Activated naive CD8-positive, alpha-beta T cell treated with anti-CD3 and anti-CD28 coated beads, Interleukin-2, amount 10 ng/mL, durations not matched to agents 7 days and 5 days (primary cell): Measurements from ENCODE around the gene CLSTN2. TPM values are rescaled to one million over a fixed set of nuclear protein-coding genes. Genes with fewer than 3 reads are reported as not detected.

Source experiments
- ATAC-seq: fragments of 150-1000 bp; cut with Tn5 transposase; one replicate; pipeline ENCODE4 v1.10.0; 2021; ENCODE audit warnings: low read depth, moderate library complexity
- POLR2A ChIA-PET: fragments of 350-600 bp; sonication (Branson Sonifier 250); formaldehyde crosslinking; loops from one replicate; lab custom pipeline; 2021; ENCODE audit warnings: antibody characterized with exemption; lab: Charles Lee
- DNase-seq: peaks from one replicate; pipeline ENCODE4 v3.0.0; 2021
- H3K27ac Mint-ChIP-seq: one replicate; pipeline ENCODE4 v1.8.0; 2022; ENCODE audit warnings: mild to moderate bottlenecking, mixed read lengths
- H3K27me3 Mint-ChIP-seq: one replicate; pipeline ENCODE4 v1.8.0; 2022; ENCODE audit warnings: mild to moderate bottlenecking, moderate library complexity, mixed read lengths
- H3K36me3 Mint-ChIP-seq: one replicate; pipeline ENCODE4 v1.8.0; 2021; ENCODE audit warnings: mild to moderate bottlenecking, mixed read lengths
- H3K4me1 Mint-ChIP-seq: one replicate; pipeline ENCODE4 v1.8.0; 2021; ENCODE audit warnings: mixed read lengths
- H3K4me3 Mint-ChIP-seq: one replicate; pipeline ENCODE4 v1.8.0; 2022; ENCODE audit warnings: mild to moderate bottlenecking, moderate library complexity, mixed read lengths
- H3K9me3 Mint-ChIP-seq: one replicate; pipeline ENCODE4 v1.8.0; 2021; ENCODE audit warnings: mixed read lengths
- total RNA-seq, 2 experiments: library from RNA; stranded (reverse); gene quantifications; one replicate each; pipeline ENCODE4 v1.2.3, GENCODE V29; 2021

CLSTN2 gene
- total RNA-seq, 2 experiments from 2014 or later = not detected

GRCh38 chr3:140568842-140569520 lies 634.0 kb downstream of the CLSTN2 start:
- DNase-seq = no peak
- POLR2A ChIA-PET = no interaction called here
- H3K27me3 Mint-ChIP-seq = peaks cover 2% of the 10 kb centered on the region

GRCh38 chr3:140570602-140571001 lies 635.6 kb downstream of the CLSTN2 start:
- Mint-ChIP-seq H3K36me3 (no peaks in the 10 kb centered on the region), H3K27me3 (peaks cover 3% of the 10 kb centered on the region), H3K27ac (no peak overlapping the region), H3K9me3 (no peaks in the 10 kb centered on the region), H3K4me1 (no peaks in the 10 kb centered on the region), H3K4me3 (no peak overlapping the region)
- POLR2A ChIA-PET = no interaction called here
- ATAC-seq = no peak
- no peak for DNase-seq

More at GRCh38 chr3:140568842-140569520, 634.0 kb downstream of the CLSTN2 start:
- no peak overlapping the region for H3K4me3 Mint-ChIP-seq
- no peaks in the 10 kb centered on the region for H3K36me3 Mint-ChIP-seq
- no peak overlapping the region for H3K27ac Mint-ChIP-seq
- H3K4me1 Mint-ChIP-seq = no peaks in the 10 kb centered on the region
- H3K9me3 Mint-ChIP-seq = no peaks in the 10 kb centered on the region
- ATAC-seq = no peak

GRCh38 chr3:140571836-140572235 lies 636.9 kb downstream of the CLSTN2 start:
- no peaks in the 10 kb centered on the region for H3K4me1 Mint-ChIP-seq

GRCh38 chr3:140572334-140572733 lies 637.3 kb downstream of the CLSTN2 start:
- H3K27ac Mint-ChIP-seq = no peak overlapping the region
- no peaks in the 10 kb centered on the region for H3K9me3 Mint-ChIP-seq
- DNase-seq (no peak), ATAC-seq (no peak)
- POLR2A ChIA-PET = no interaction called here
- no peaks in the 10 kb centered on the region for H3K36me3 Mint-ChIP-seq
- peaks cover 3% of the 10 kb centered on the region for H3K27me3 Mint-ChIP-seq
- no peak overlapping the region for H3K4me3 Mint-ChIP-seq
- no peaks in the 10 kb centered on the region for H3K4me1 Mint-ChIP-seq

More at GRCh38 chr3:140571836-140572235, 636.9 kb downstream of the CLSTN2 start:
- no peak for ATAC-seq
- no peaks in the 10 kb centered on the region for H3K36me3 Mint-ChIP-seq
- H3K9me3 Mint-ChIP-seq = no peaks in the 10 kb centered on the region
- POLR2A ChIA-PET = no interaction called here
- no peak overlapping the region for H3K4me3 Mint-ChIP-seq
- H3K27ac Mint-ChIP-seq = no peak overlapping the region
- DNase-seq = no peak
- H3K27me3 Mint-ChIP-seq = peaks cover 3% of the 10 kb centered on the region

GRCh38 chr3:140573011-140573410 lies 638.0 kb downstream of the CLSTN2 start:
- DNase-seq = no peak
- Mint-ChIP-seq H3K27ac (no peak overlapping the region), H3K27me3 (peaks cover 3% of the 10 kb centered on the region), H3K9me3 (no peaks in the 10 kb centered on the region), H3K4me3 (no peak overlapping the region), H3K4me1 (no peaks in the 10 kb centered on the region), H3K36me3 (no peaks in the 10 kb centered on the region)
- POLR2A ChIA-PET = no interaction called here
- no peak for ATAC-seq

- Mint-ChIP-seq H3K27me3 (peaks cover 3% of the 10 kb centered on the region), H3K4me3 (no peak overlapping the region), H3K36me3 (no peaks in the 10 kb centered on the region), H3K9me3 (no peaks in the 10 kb centered on the region), H3K27ac (no peak overlapping the region), H3K4me1 (no peaks in the 10 kb centered on the region)
- POLR2A ChIA-PET = no interaction called here
- ATAC-seq (no peak), DNase-seq (no peak)
Observed at GRCh38 chr3:140574375-140574774, 639.4 kb downstream of the CLSTN2 start.

GRCh38 chr3:140576449-140576848 lies 641.5 kb downstream of the CLSTN2 start:
- H3K27ac Mint-ChIP-seq = no peak overlapping the region
- no peak overlapping the region for H3K4me3 Mint-ChIP-seq
- H3K4me1 Mint-ChIP-seq = no peaks in the 10 kb centered on the region
- POLR2A ChIA-PET = no interaction called here
- no peaks in the 10 kb centered on the region for H3K9me3 Mint-ChIP-seq
- ATAC-seq (no peak), DNase-seq (no peak)
- H3K36me3 Mint-ChIP-seq = no peaks in the 10 kb centered on the region
- peaks cover 3% of the 10 kb centered on the region for H3K27me3 Mint-ChIP-seq

- H3K27me3 Mint-ChIP-seq = peaks cover 3% of the 10 kb centered on the region
- H3K27ac Mint-ChIP-seq = no peak overlapping the region
Observed at GRCh38 chr3:140577911-140578310, 642.9 kb downstream of the CLSTN2 start.

GRCh38 chr3:140579260-140579659 lies 644.3 kb downstream of the CLSTN2 start:
- Mint-ChIP-seq H3K27ac (no peak overlapping the region), H3K4me3 (no peak overlapping the region), H3K4me1 (no peaks in the 10 kb centered on the region)

More at GRCh38 chr3:140577911-140578310, 642.9 kb downstream of the CLSTN2 start:
- no peak for DNase-seq
- POLR2A ChIA-PET = no interaction called here
- Mint-ChIP-seq H3K4me3 (no peak overlapping the region), H3K9me3 (no peaks in the 10 kb centered on the region), H3K4me1 (no peaks in the 10 kb centered on the region), H3K36me3 (no peaks in the 10 kb centered on the region)
- ATAC-seq = no peak

GRCh38 chr3:140580746-140581145 lies 645.8 kb downstream of the CLSTN2 start:
- Mint-ChIP-seq H3K9me3 (no peaks in the 10 kb centered on the region), H3K27me3 (no peaks in the 10 kb centered on the region), H3K4me3 (no peak overlapping the region), H3K36me3 (no peaks in the 10 kb centered on the region), H3K4me1 (no peaks in the 10 kb centered on the region), H3K27ac (no peak overlapping the region)
- DNase-seq (no peak), ATAC-seq (no peak)
- POLR2A ChIA-PET = no interaction called here

More at GRCh38 chr3:140579260-140579659, 644.3 kb downstream of the CLSTN2 start:
- Mint-ChIP-seq H3K9me3 (no peaks in the 10 kb centered on the region), H3K27me3 (no peaks in the 10 kb centered on the region), H3K36me3 (no peaks in the 10 kb centered on the region)
- no peak for DNase-seq
- no peak for ATAC-seq
- POLR2A ChIA-PET = no interaction called here

GRCh38 chr3:140584549-140584948 lies 649.6 kb downstream of the CLSTN2 start:
- H3K36me3 Mint-ChIP-seq = no peaks in the 10 kb centered on the region

GRCh38 chr3:140585828-140586227 lies 650.8 kb downstream of the CLSTN2 start:
- no peak for ATAC-seq
- Mint-ChIP-seq H3K27me3 (peaks cover 2% of the 10 kb centered on the region), H3K36me3 (no peaks in the 10 kb centered on the region), H3K9me3 (no peaks in the 10 kb centered on the region), H3K4me1 (no peaks in the 10 kb centered on the region), H3K27ac (no peak overlapping the region), H3K4me3 (no peak overlapping the region)
- POLR2A ChIA-PET = no interaction called here
- DNase-seq = no peak

More at GRCh38 chr3:140584549-140584948, 649.6 kb downstream of the CLSTN2 start:
- POLR2A ChIA-PET = no interaction called here
- DNase-seq = no peak
- Mint-ChIP-seq H3K4me3 (no peak overlapping the region), H3K9me3 (no peaks in the 10 kb centered on the region), H3K27me3 (peaks cover 2% of the 10 kb centered on the region), H3K27ac (no peak overlapping the region), H3K4me1 (no peaks in the 10 kb centered on the region)
- no peak for ATAC-seq

- peaks cover 2% of the 10 kb centered on the region for H3K27me3 Mint-ChIP-seq
- H3K27ac Mint-ChIP-seq = no peak overlapping the region
- no peak overlapping the region for H3K4me3 Mint-ChIP-seq
Observed at GRCh38 chr3:140586311-140586710, 651.3 kb downstream of the CLSTN2 start.

GRCh38 chr3:140588558-140588957 lies 653.6 kb downstream of the CLSTN2 start:
- no peak overlapping the region for H3K27ac Mint-ChIP-seq
- DNase-seq (no peak), ATAC-seq (no peak)
- POLR2A ChIA-PET = no interaction called here
- peaks cover 2% of the 10 kb centered on the region for H3K27me3 Mint-ChIP-seq
- H3K4me1 Mint-ChIP-seq = no peaks in the 10 kb centered on the region
- no peaks in the 10 kb centered on the region for H3K9me3 Mint-ChIP-seq
- H3K36me3 Mint-ChIP-seq = no peaks in the 10 kb centered on the region
- H3K4me3 Mint-ChIP-seq = no peak overlapping the region

More at GRCh38 chr3:140586311-140586710, 651.3 kb downstream of the CLSTN2 start:
- Mint-ChIP-seq H3K4me1 (no peaks in the 10 kb centered on the region), H3K36me3 (no peaks in the 10 kb centered on the region), H3K9me3 (no peaks in the 10 kb centered on the region)
- ATAC-seq (no peak), DNase-seq (no peak)
- POLR2A ChIA-PET = no interaction called here
